ENCODE measurements around the gene UBE3B.

DNA sequence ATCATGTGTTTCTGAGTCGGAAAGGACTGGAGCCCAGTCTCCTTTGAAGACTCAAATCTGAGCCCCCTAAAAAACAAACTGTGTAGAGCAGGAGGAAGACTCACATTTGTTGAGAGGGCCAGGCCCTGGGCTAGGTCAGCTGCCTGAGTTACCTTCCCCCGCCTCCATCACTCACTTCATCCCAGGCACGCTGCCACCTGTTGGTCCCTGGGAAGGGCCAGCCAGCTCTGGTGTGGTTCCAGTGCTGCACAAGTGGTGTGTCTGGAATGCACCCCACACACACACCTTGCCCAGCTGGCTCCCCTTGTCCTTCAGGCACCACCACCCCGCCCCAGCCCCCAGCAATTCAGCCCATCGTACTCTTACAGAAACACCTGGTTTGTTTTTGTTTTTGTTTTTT lies 105.2 kb downstream of the UBE3B start:
- TF ChIP-seq, protein P1, sequence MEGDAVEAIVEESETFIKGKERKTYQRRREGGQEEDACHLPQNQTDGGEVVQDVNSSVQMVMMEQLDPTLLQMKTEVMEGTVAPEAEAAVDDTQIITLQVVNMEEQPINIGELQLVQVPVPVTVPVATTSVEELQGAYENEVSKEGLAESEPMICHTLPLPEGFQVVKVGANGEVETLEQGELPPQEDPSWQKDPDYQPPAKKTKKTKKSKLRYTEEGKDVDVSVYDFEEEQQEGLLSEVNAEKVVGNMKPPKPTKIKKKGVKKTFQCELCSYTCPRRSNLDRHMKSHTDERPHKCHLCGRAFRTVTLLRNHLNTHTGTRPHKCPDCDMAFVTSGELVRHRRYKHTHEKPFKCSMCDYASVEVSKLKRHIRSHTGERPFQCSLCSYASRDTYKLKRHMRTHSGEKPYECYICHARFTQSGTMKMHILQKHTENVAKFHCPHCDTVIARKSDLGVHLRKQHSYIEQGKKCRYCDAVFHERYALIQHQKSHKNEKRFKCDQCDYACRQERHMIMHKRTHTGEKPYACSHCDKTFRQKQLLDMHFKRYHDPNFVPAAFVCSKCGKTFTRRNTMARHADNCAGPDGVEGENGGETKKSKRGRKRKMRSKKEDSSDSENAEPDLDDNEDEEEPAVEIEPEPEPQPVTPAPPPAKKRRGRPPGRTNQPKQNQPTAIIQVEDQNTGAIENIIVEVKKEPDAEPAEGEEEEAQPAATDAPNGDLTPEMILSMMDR (conservative IDR thresholded peaks at IDR 0.05): no peak; the same call in 1 of the 2 replicates
- no peak for TF ChIP-seq EZH2 (IDR thresholded peaks at IDR 0.05; ENCODE audit: low read depth)

All from PC-9 (cell line).